Right lobe of liver (tissue), 6 donors: ENCODE measurements around the gene ARID5B. TPM values are rescaled to one million over a fixed set of nuclear protein-coding genes. Genes with fewer than 3 reads are reported as not detected.

Experiments used
- ATAC-seq, 4 donors: fragments of 200-7000 bp; cut with Tn5 transposase; one replicate each; pipeline ENCODE4 v1.9.1; 2020; ENCODE audit warnings: mild to moderate bottlenecking in 4 of 4, moderate library complexity in 4 of 4
- DNase-seq, 3 donors: peaks; one replicate each; pipeline ENCODE4 v3.0.0-alpha.2; 2020
- H3K27ac ChIP-seq, 3 donors: fragments of 200-600 bp; one replicate each; pipeline ENCODE4 v1.8.0; 2022
- H3K27me3 ChIP-seq, 2 donors: fragments of 200-600 bp; one replicate each; pipeline ENCODE4 v1.8.0; 2022
- H3K36me3 ChIP-seq, 4 donors: fragments of 200-600 bp; sonication (generic) in 1 of 4; one replicate each; pipeline versions ENCODE4 v1.5.1 to v1.8.0; 2017 to 2022; ENCODE audit warnings: control low read depth in 1 of 4
- H3K4me1 ChIP-seq, 4 donors: fragments of 200-600 bp; sonication (generic) in 1 of 4; one replicate each; pipeline versions ENCODE4 v1.5.1 to v1.8.0; 2017 to 2022; ENCODE audit warnings: control low read depth in 1 of 4
- H3K4me3 ChIP-seq, 3 donors: fragments of 200-600 bp; one replicate each; pipeline ENCODE4 v1.8.0; 2022
- H3K9me3 ChIP-seq, 4 donors: fragments of 200-600 bp; sonication (generic) in 1 of 4; one replicate each; pipeline versions ENCODE4 v1.5.1 to v1.8.0; 2017 to 2022; ENCODE audit warnings: control low read depth in 1 of 4
- CTCF ChIP-seq, 4 donors: fragments of 200-600 bp in 3 of 4; fragments of 450-650 bp in 1 of 4; IDR thresholded peaks; one replicate each; pipeline versions ENCODE4 v1.5.1 to v1.8.0; 2016 to 2022; ENCODE audit warnings: antibody characterized with exemption in 4 of 4, mild to moderate bottlenecking in 2 of 4
- POLR2A ChIP-seq: fragments of 450-650 bp; IDR thresholded peaks from one replicate; pipeline ENCODE4 v1.6.1; 2017; ENCODE audit warnings: antibody characterized with exemption, mild to moderate bottlenecking
- WGBS: methylation state at CpG from one replicate; pipeline ENCODE4 v1.1.6; 2018; ENCODE audit warnings: low coverage, low lambda C conversion rate; ENCODE audit not compliant: insufficient coverage; ENCODE audit errors: missing lambda C conversion rate; 5-methylcytosine and 5-hydroxymethylcytosine counted together
- intact Hi-C, 2 donors: fragments of 100-400 bp; cut with DNase I; formaldehyde crosslinking; loops; one replicate each; pipeline versions ENCODE4 v1.11.2 to v1.14.1; 2022
- total RNA-seq, 6 experiments: library from RNA; depleted of rRNA in 2 of 6; stranded (reverse); fragments of >200 nt in 2 of 6; fragmentation: NEBNext Ultra II Directional in 3 of 6; extraction: Animal tissue kit (Norgen Biotek cat#: 25700) in 3 of 6; gene quantifications; one replicate each; pipeline versions ENCODE4 v1.1.0 to v1.2.4, GENCODE V29; 2016 to 2023
- donor health status: DM: no; HTN: yes; CAD: no.
- donor health status: DM: no; HTN: no; CAD: no.
- donor health status: DM: no; HTN: no; CAD: no.
- donor health status: DM: no; HTN: yes; CAD: no.
- donor health status: DM: no; HTN: yes; CAD: no.

ARID5B gene
- total RNA-seq, 6 experiments from 2014 or later = 2.7 to 10.5 (median 5.3) TPM

- TF ChIP-seq POLR2A = no peak
- ATAC-seq = no peak
- Histone ChIP-seq H3K27ac (no peak overlapping the region), H3K27me3 (no peaks in the 10 kb centered on the region), H3K36me3 (no peaks in the 10 kb centered on the region), H3K9me3 (no peaks in the 10 kb centered on the region), H3K4me3 (no peak overlapping the region), H3K4me1 (no peaks in the 10 kb centered on the region)
- no peak for DNase-seq
- WGBS = 72% methylated on average over 5 of the region's 5 CpGs
- intact Hi-C loops = no loop called here
Observed at GRCh38 chr10:61891906-61892585, 9.5 kb upstream of the ARID5B start.

- intact Hi-C loops = no loop called here
Observed at GRCh38 chr10:61892961-61893360, 8.5 kb upstream of the ARID5B start.

GRCh38 chr10:61894133-61894532, 7.4 kb upstream of the ARID5B start:
- H3K27ac ChIP-seq = no peak overlapping the region
- H3K4me3 ChIP-seq = no peak overlapping the region
- no peaks in the 10 kb centered on the region for H3K36me3 ChIP-seq
- DNase-seq (no peak), ATAC-seq (no peak)
- no peaks in the 10 kb centered on the region for H3K9me3 ChIP-seq
- TF ChIP-seq CTCF (IDR thresholded peaks at IDR 0.05) = no peak
- no peak for TF ChIP-seq POLR2A
- H3K4me1 ChIP-seq = peaks cover 0 to 11% (median 0%) of the 10 kb centered on the region in 4 donors
- intact Hi-C loops = no loop called here
- 51% methylated on average over 3 of the region's 4 CpGs for WGBS
- H3K27me3 ChIP-seq = no peaks in the 10 kb centered on the region

More at GRCh38 chr10:61892961-61893360, 8.5 kb upstream of the ARID5B start:
- ATAC-seq (no peak), DNase-seq (no peak)
- no peaks in the 10 kb centered on the region for H3K9me3 ChIP-seq
- 94% methylated on average over 4 of the region's 4 CpGs for WGBS
- TF ChIP-seq CTCF (IDR thresholded peaks at IDR 0.05) (no peak), POLR2A (no peak)
- no peaks in the 10 kb centered on the region for H3K27me3 ChIP-seq
- H3K4me3 ChIP-seq = no peak overlapping the region
- peaks cover 0 to 3% (median 0%) of the 10 kb centered on the region in 4 donors for H3K4me1 ChIP-seq
- H3K27ac ChIP-seq = no peak overlapping the region
- no peaks in the 10 kb centered on the region for H3K36me3 ChIP-seq

- DNase-seq = no peak
- 87% methylated on average over 6 of the region's 6 CpGs for WGBS
- intact Hi-C loops = no loop called here
- Histone ChIP-seq H3K9me3 (no peaks in the 10 kb centered on the region), H3K36me3 (no peaks in the 10 kb centered on the region), H3K4me3 (no peak overlapping the region), H3K27me3 (no peaks in the 10 kb centered on the region), H3K4me1 (peaks cover 0 to 18% (median 0%) of the 10 kb centered on the region in 4 donors), H3K27ac (no peak overlapping the region)
- ATAC-seq = no peak
- TF ChIP-seq POLR2A (no peak), CTCF (IDR thresholded peaks at IDR 0.05) (no peak)
Observed at GRCh38 chr10:61895898-61896600, 5.5 kb upstream of the ARID5B start.
